ACC112 (cell line): ENCODE measurements around the gene ZFHX3.

ENCODE experiments used
- H2AFZ ChIP-seq: fragments of 200-600 bp; sonication (generic); one replicate; pipeline ENCODE4 v1.6.0; 2017; ENCODE audit warnings: antibody characterized with exemption, low read length; ENCODE audit not compliant: unreplicated experiment
- H3K27ac ChIP-seq: fragments of 200-600 bp; sonication (generic); 2 replicates; pipeline ENCODE4 v1.5.1; 2014; ENCODE audit warnings: low read depth, mild to moderate bottlenecking, antibody characterized with exemption, low read length, moderate library complexity
- H3K27me3 ChIP-seq: fragments of 200-600 bp; sonication (generic); 2 replicates; pipeline ENCODE4 v1.6.1; 2014; ENCODE audit warnings: mild to moderate bottlenecking, antibody characterized with exemption, low read length, moderate library complexity, mixed read lengths; ENCODE audit not compliant: insufficient read depth
- H3K36me3 ChIP-seq: fragments of 200-600 bp; sonication (generic); 2 replicates; pipeline ENCODE4 v1.6.1; 2016; ENCODE audit warnings: mild to moderate bottlenecking, antibody characterized with exemption, low read length, moderate library complexity, mixed read lengths; ENCODE audit not compliant: insufficient read depth
- H3K4me1 ChIP-seq: fragments of 200-600 bp; sonication (generic); one replicate; pipeline ENCODE4 v1.6.1; 2016; ENCODE audit warnings: low read length, mixed read lengths; ENCODE audit not compliant: insufficient read depth, unreplicated experiment, control insufficient read depth
- H3K4me3 ChIP-seq: fragments of 200-600 bp; sonication (generic); 2 replicates; pipeline ENCODE4 v1.5.1; 2014; ENCODE audit warnings: mild to moderate bottlenecking, low read depth, low read length
- H3K79me2 ChIP-seq: fragments of 200-600 bp; sonication (generic); one replicate; pipeline ENCODE4 v1.6.0; 2016; ENCODE audit warnings: low read length; ENCODE audit not compliant: control insufficient read depth, unreplicated experiment, insufficient read depth

The ZFHX3 gene

GRCh38 chr16:72856797-72857196 lies 191.1 kb downstream of the ZFHX3 start:
- Histone ChIP-seq H3K79me2 (peaks cover 6% of the 10 kb centered on the region), H3K4me3 (no peak overlapping the region), H3K4me1 (peaks cover 21% of the 10 kb centered on the region), H3K36me3 (peaks cover 8% of the 10 kb centered on the region), H3K27me3 (no peaks in the 10 kb centered on the region), H2AFZ (no peak overlapping the region), H3K27ac (no peak overlapping the region)

GRCh38 chr16:72854267-72854959 lies 193.5 kb downstream of the ZFHX3 start:
- H3K27ac ChIP-seq: no peak overlapping the region
- no peak overlapping the region for H3K4me3 ChIP-seq
- peaks cover 8% of the 10 kb centered on the region for H3K36me3 ChIP-seq
- H3K27me3 ChIP-seq: no peaks in the 10 kb centered on the region
- peaks cover 15% of the 10 kb centered on the region for H3K79me2 ChIP-seq
- H3K4me1 ChIP-seq: peaks cover 32% of the 10 kb centered on the region
- H2AFZ ChIP-seq: no peak overlapping the region

GRCh38 chr16:72853575-72854266 lies 194.2 kb downstream of the ZFHX3 start:
- H3K4me1 ChIP-seq: peaks cover 31% of the 10 kb centered on the region
- H3K79me2 ChIP-seq: peaks cover 16% of the 10 kb centered on the region
- peaks cover 8% of the 10 kb centered on the region for H3K36me3 ChIP-seq
- H3K4me3 ChIP-seq: no peak overlapping the region
- no peaks in the 10 kb centered on the region for H3K27me3 ChIP-seq
- no peak overlapping the region for H2AFZ ChIP-seq
- H3K27ac ChIP-seq: no peak overlapping the region

GRCh38 chr16:72852421-72852820 lies 195.5 kb downstream of the ZFHX3 start:
- Histone ChIP-seq H3K27me3 (no peaks in the 10 kb centered on the region), H3K4me1 (peaks cover 37% of the 10 kb centered on the region), H3K79me2 (peaks cover 21% of the 10 kb centered on the region), H3K27ac (peak overlapping the region; percentile 14; the same call in 1 of the 2 replicates), H3K36me3 (peaks cover 8% of the 10 kb centered on the region), H2AFZ (no peak overlapping the region), H3K4me3 (no peak overlapping the region)

- Histone ChIP-seq H3K4me1 (peaks cover 40% of the 10 kb centered on the region), H3K27ac (peak overlapping the region; percentile 99), H2AFZ (no peak overlapping the region), H3K27me3 (no peaks in the 10 kb centered on the region), H3K79me2 (peaks cover 31% of the 10 kb centered on the region), H3K4me3 (no peak overlapping the region), H3K36me3 (peaks cover 8% of the 10 kb centered on the region)
These were observed 197.1 kb downstream of the ZFHX3 start for GRCh38 chr16:72850853-72851252.

GRCh38 chr16:72850021-72850420 lies 197.9 kb downstream of the ZFHX3 start:
- Histone ChIP-seq H3K27ac (peak overlapping the region; percentile 99), H2AFZ (no peak overlapping the region), H3K36me3 (peaks cover 8% of the 10 kb centered on the region), H3K4me3 (no peak overlapping the region), H3K79me2 (peaks cover 34% of the 10 kb centered on the region), H3K27me3 (no peaks in the 10 kb centered on the region), H3K4me1 (peaks cover 40% of the 10 kb centered on the region)

GRCh38 chr16:72848759-72849664 lies 198.9 kb downstream of the ZFHX3 start:
- peak overlapping the region; percentile 99 for H3K27ac ChIP-seq
- H3K27me3 ChIP-seq: no peaks in the 10 kb centered on the region
- H3K4me1 ChIP-seq: peaks cover 40% of the 10 kb centered on the region
- H3K36me3 ChIP-seq: peaks cover 8% of the 10 kb centered on the region
- H2AFZ ChIP-seq: no peak overlapping the region
- peak overlapping the region; percentile 56 for H3K4me3 ChIP-seq
- peaks cover 34% of the 10 kb centered on the region for H3K79me2 ChIP-seq

- Histone ChIP-seq H2AFZ (no peak overlapping the region), H3K79me2 (peaks cover 39% of the 10 kb centered on the region), H3K27ac (peak overlapping the region; percentile 99), H3K27me3 (no peaks in the 10 kb centered on the region), H3K4me1 (peaks cover 40% of the 10 kb centered on the region), H3K4me3 (peak overlapping the region; percentile 56), H3K36me3 (peaks cover 5% of the 10 kb centered on the region)
These were observed 199.9 kb downstream of the ZFHX3 start for GRCh38 chr16:72848028-72848400.

GRCh38 chr16:72847187-72848027 lies 200.5 kb downstream of the ZFHX3 start:
- Histone ChIP-seq H3K79me2 (peaks cover 40% of the 10 kb centered on the region), H2AFZ (no peak overlapping the region), H3K4me3 (no peak overlapping the region), H3K27me3 (no peaks in the 10 kb centered on the region), H3K36me3 (no peaks in the 10 kb centered on the region; the same call in 1 of the 2 replicates), H3K27ac (peak overlapping the region; percentile 99), H3K4me1 (peaks cover 40% of the 10 kb centered on the region)

- Histone ChIP-seq H3K27me3 (no peaks in the 10 kb centered on the region), H2AFZ (no peak overlapping the region), H3K36me3 (no peaks in the 10 kb centered on the region), H3K27ac (no peak overlapping the region; the same call in 1 of the 2 replicates), H3K4me3 (no peak overlapping the region), H3K79me2 (peaks cover 44% of the 10 kb centered on the region), H3K4me1 (peaks cover 41% of the 10 kb centered on the region)
These were observed 201.3 kb downstream of the ZFHX3 start for GRCh38 chr16:72846594-72846993.
